Epithelial cell of proximal tubule (primary cell): ENCODE results near the gene FBXL13. TPM values are rescaled to one million over a fixed set of nuclear protein-coding genes. Genes with fewer than 3 reads are reported as not detected.
"Not testable (repeated sequence)": the region's sequence is repeated elsewhere in the genome, so short reads cannot be mapped to it uniquely, and the experiment has no call there.

Experiments
- DNase-seq: peaks from one replicate; pipeline ENCODE4 v3.0.0-alpha.2; 2011; ENCODE audit warnings: low read depth
- H3K4me3 ChIP-seq: 2 replicates; pipeline ENCODE4 v1.5.1; 2011; ENCODE audit warnings: low read depth, mild to moderate bottlenecking, low read length
- CTCF ChIP-seq: conservative IDR thresholded peaks from 2 replicates; pipeline ENCODE4 v1.5.1; 2012; ENCODE audit warnings: low read depth, mild to moderate bottlenecking, low read length
- total RNA-seq: library from RNA; depleted of rRNA; stranded (reverse); fragments of >200 nt; gene quantifications from 2 replicates; pipeline ENCODE4 v1.2.3, GENCODE V29; 2015

Gene FBXL13
- total RNA-seq, 1 donor from 2014 or later: 1.6 TPM

- TF ChIP-seq CTCF: no peak
- no peak overlapping the region for H3K4me3 ChIP-seq
- DNase-seq: no peak
These were observed 91.0 kb downstream of the FBXL13 start for GRCh38 chr7:102983602-102984001.

- no peak for TF ChIP-seq CTCF
- DNase-seq: no peak
- no peak overlapping the region for H3K4me3 ChIP-seq
These were observed 92.4 kb downstream of the FBXL13 start for GRCh38 chr7:102982235-102982634.

- TF ChIP-seq CTCF: no peak
- no peak overlapping the region for H3K4me3 ChIP-seq
- no peak for DNase-seq
These were observed 93.1 kb downstream of the FBXL13 start for GRCh38 chr7:102981451-102981850.

- H3K4me3 ChIP-seq: no peak overlapping the region
- no peak for TF ChIP-seq CTCF
- no peak for DNase-seq
These were observed 94.9 kb downstream of the FBXL13 start for GRCh38 chr7:102979670-102980069.

GRCh38 chr7:102978284-102978683, 96.3 kb downstream of the FBXL13 start:
- no peak for TF ChIP-seq CTCF
- no peak overlapping the region for H3K4me3 ChIP-seq
- DNase-seq: no peak

- not testable (repeated sequence) for DNase-seq, H3K4me3 ChIP-seq
These were observed 97.0 kb downstream of the FBXL13 start for GRCh38 chr7:102977586-102977985.

- DNase-seq: no peak
- no peak for TF ChIP-seq CTCF
- H3K4me3 ChIP-seq: no peak overlapping the region
These were observed 98.1 kb downstream of the FBXL13 start for GRCh38 chr7:102976493-102976892.

GRCh38 chr7:102975854-102976253, 98.7 kb downstream of the FBXL13 start:
- no peak for DNase-seq
- TF ChIP-seq CTCF: no peak
- H3K4me3 ChIP-seq: no peak overlapping the region
